Esophagus muscularis mucosa (tissue), 4 donors: ENCODE measurements around the gene ZBTB3. TPM values are rescaled to one million over a fixed set of nuclear protein-coding genes. Genes with fewer than 3 reads are reported as not detected.
A peak's percentile ranks its signal among the peaks of the same experiment; 100 is the strongest.
"Not testable (repeated sequence)": the region's sequence is repeated elsewhere in the genome, so short reads cannot be mapped to it uniquely, and the experiment has no call there.

Experiments
- DNase-seq: peaks from one replicate; pipeline ENCODE4 v3.0.0-alpha.2; 2017; ENCODE audit errors: extremely low spot score
- H3K27ac ChIP-seq, 4 donors: fragments of 200-600 bp; sonication (generic); replicated peaks in 1 of 4; 1 replicate in 3 of 4; 2 replicates in 1 of 4; pipeline ENCODE4 v1.5.1; 2016 to 2019; ENCODE audit warnings: mild to moderate bottlenecking in 1 of 4
- H3K27me3 ChIP-seq, 4 donors: fragments of 200-600 bp; sonication (generic); one replicate each; pipeline versions ENCODE4 v1.5.1 to v1.6.0; 2016 to 2019
- H3K36me3 ChIP-seq, 4 donors: fragments of 200-600 bp; sonication (generic); one replicate each; pipeline ENCODE4 v1.5.1; 2016 to 2019
- H3K4me1 ChIP-seq, 4 donors: fragments of 200-600 bp; sonication (generic); one replicate each; pipeline ENCODE4 v1.5.1; 2016 to 2019
- H3K4me3 ChIP-seq, 4 donors: fragments of 200-600 bp; sonication (generic); 1 replicate in 2 of 4; 2 replicates in 2 of 4; pipeline ENCODE4 v1.5.1; 2016 to 2019; ENCODE audit warnings: mild to moderate bottlenecking in 4 of 4, moderate library complexity in 1 of 4
- H3K9me3 ChIP-seq, 4 donors: fragments of 200-600 bp; sonication (generic); 1 replicate in 3 of 4; 2 replicates in 1 of 4; pipeline ENCODE4 v1.5.1; 2016 to 2019
- CTCF ChIP-seq, 3 experiments: fragments of 200-600 bp in 2 of 3; fragments of 450-650 bp in 1 of 3; sonication (generic) in 2 of 3; IDR thresholded peaks; one replicate each; pipeline ENCODE4 v1.5.1; 2017 to 2019; ENCODE audit warnings: antibody characterized with exemption in 3 of 3, mild to moderate bottlenecking in 2 of 3, moderate library complexity in 1 of 3
- EP300 ChIP-seq: sonication (generic); formaldehyde crosslinking; IDR thresholded peaks from one replicate; pipeline ENCODE4 v1.6.1; 2017; ENCODE audit warnings: antibody characterized with exemption
- POLR2A ChIP-seq: fragments of 450-650 bp; IDR thresholded peaks from one replicate; pipeline ENCODE4 v1.6.1; 2017; ENCODE audit warnings: antibody characterized with exemption, moderate library complexity, mild to moderate bottlenecking, low read depth
- POLR2AphosphoS5 ChIP-seq, 2 donors: sonication (generic); formaldehyde crosslinking; IDR thresholded peaks; one replicate each; pipeline ENCODE4 v1.6.1; 2017; ENCODE audit warnings: antibody characterized with exemption in 2 of 2
- WGBS: methylation state at CpG from one replicate; pipeline ENCODE4 v1.1.5; 2018; 5-methylcytosine and 5-hydroxymethylcytosine counted together
- intact Hi-C: fragments of 100-400 bp; cut with DNase I; formaldehyde crosslinking; loops from one replicate; pipeline ENCODE4 v1.15.1; 2023
- total RNA-seq, 4 donors: library from RNA; depleted of rRNA; stranded (reverse); fragments of >200 nt; gene quantifications; one replicate each; pipeline versions ENCODE4 v1.1.0 to v1.2.1, GENCODE V29; 2016

The ZBTB3 gene
- total RNA-seq, 4 donors from 2014 or later, result 6.2 to 12.3 (median 9.1) TPM

- DNase-seq, result no peak
- Histone ChIP-seq H3K4me1 (peaks cover 20 to 46% (median 36%) of the 10 kb centered on the region in 4 donors), H3K9me3 (no peaks in the 10 kb centered on the region), H3K36me3 (peaks cover 13 to 77% (median 52%) of the 10 kb centered on the region in 4 donors), H3K27me3 (no peaks in the 10 kb centered on the region), H3K4me3 (no peak overlapping the region), H3K27ac (no peak overlapping the region)
- TF ChIP-seq POLR2A, result no peak
- intact Hi-C loops, result no loop called here
- WGBS, result 77% methylated on average over 2 of the region's 2 CpGs
Observed at GRCh38 chr11:62732830-62733229, 21.1 kb downstream of the ZBTB3 start.

GRCh38 chr11:62730076-62730475 lies 23.9 kb downstream of the ZBTB3 start:
- H3K27ac ChIP-seq, result peak overlapping the region in 3 of 4 donors; percentile 3 to 97 (median 89)
- H3K9me3 ChIP-seq, H3K27me3 ChIP-seq, DNase-seq, intact Hi-C loops: not testable (repeated sequence)
- WGBS, result 86% methylated on average over 14 of the region's 14 CpGs
- H3K36me3 ChIP-seq, result peaks cover 6 to 50% (median 28%) of the 10 kb centered on the region in 4 donors
- H3K4me1 ChIP-seq, result peaks cover 28 to 59% (median 47%) of the 10 kb centered on the region in 4 donors
- peak overlapping the region in 3 of 4 donors; percentile 85 to 94 (median 91) for H3K4me3 ChIP-seq

GRCh38 chr11:62728171-62728988 lies 25.6 kb downstream of the ZBTB3 start, which contains the start of gene TTC9C:
Gene TTC9C, plus strand, starts transcription at chr11:62728486. Its CDS starts 363 bp downstream, at chr11:62728849.
- intact Hi-C loops, result no loop called here
- peaks cover 45 to 76% (median 64%) of the 10 kb centered on the region in 4 donors for H3K4me1 ChIP-seq

GRCh38 chr11:62727872-62728170 lies 26.1 kb downstream of the ZBTB3 start:
- no peaks in the 10 kb centered on the region for H3K9me3 ChIP-seq
- DNase-seq, result peak; percentile 97
- peaks cover 9 to 41% (median 20%) of the 10 kb centered on the region in 4 donors for H3K36me3 ChIP-seq
- WGBS, result under 1% methylated on average over 20 of the region's 20 CpGs
- H3K27ac ChIP-seq, result peak overlapping the region; percentile 89 to 97 (median 94)
- H3K4me1 ChIP-seq, result peaks cover 46 to 77% (median 66%) of the 10 kb centered on the region in 4 donors
- intact Hi-C loops, result no loop called here
- H3K27me3 ChIP-seq, result no peaks in the 10 kb centered on the region
- TF ChIP-seq CTCF (IDR thresholded peaks at IDR 0.05) (no peak), EP300 (no peak), POLR2A (no peak), POLR2AphosphoS5 (IDR thresholded peaks at IDR 0.05) (no peak)
- H3K4me3 ChIP-seq, result peak overlapping the region; percentile 85 to 94 (median 90)

More at GRCh38 chr11:62728171-62728988, 25.6 kb downstream of the ZBTB3 start, which contains the start of gene TTC9C:
- Histone ChIP-seq H3K36me3 (peaks cover 8 to 41% (median 20%) of the 10 kb centered on the region in 4 donors), H3K4me3 (peak within 1 kb of the TSS; percentile 85 to 94 (median 90)), H3K9me3 (no peaks in the 10 kb centered on the region), H3K27me3 (no peaks in the 10 kb centered on the region), H3K27ac (peak within 1 kb of the TSS; percentile 89 to 97 (median 94))
- under 1% methylated on average over 27 of the region's 29 CpGs for WGBS
- TF ChIP-seq POLR2A (peak; percentile 76), CTCF (IDR thresholded peaks at IDR 0.05) (no peak), POLR2AphosphoS5 (IDR thresholded peaks at IDR 0.05) (peak; percentile 77 to 95), EP300 (no peak)
- DNase-seq, result peak; percentile 97

- peaks cover 46 to 72% (median 67%) of the 10 kb centered on the region in 4 donors for H3K4me1 ChIP-seq
- H3K4me3 ChIP-seq, result peak within 1 kb of the TSS; percentile 85 to 94 (median 90)
- TF ChIP-seq POLR2A, result peak; percentile 91
- TF ChIP-seq CTCF (IDR thresholded peaks at IDR 0.05), result peak in 1 of 3 experiments; percentile 10
- TF ChIP-seq POLR2AphosphoS5 (IDR thresholded peaks at IDR 0.05), result peak; percentile 95 to 97
- no peak for TF ChIP-seq EP300
- intact Hi-C loops, result no loop called here
- peaks cover 14 to 41% (median 25%) of the 10 kb centered on the region in 4 donors for H3K36me3 ChIP-seq
- H3K27ac ChIP-seq, result peak within 1 kb of the TSS; percentile 89 to 97 (median 94)
- no peaks in the 10 kb centered on the region for H3K27me3 ChIP-seq
- DNase-seq, result peak; percentile 98
- H3K9me3 ChIP-seq, result no peaks in the 10 kb centered on the region
- 1% methylated on average over 29 of the region's 72 CpGs for WGBS
Observed at GRCh38 chr11:62727165-62727871, 26.6 kb downstream of the ZBTB3 start, which contains the start of gene HNRNPUL2. Gene HNRNPUL2, minus strand, starts transcription at chr11:62727457. Its CDS starts 301 bp downstream, at chr11:62727156.
